NB4 (cell line): ENCODE data around the gene FAT3.

Source experiments
- MYC ChIP-seq: IDR thresholded peaks from 2 replicates; pipeline ENCODE4 v1.6.1; 2011; ENCODE audit warnings: low read depth, low read length
- POLR2A ChIP-seq: IDR thresholded peaks from 2 replicates; pipeline ENCODE4 v1.6.1; 2011; ENCODE audit warnings: mild to moderate bottlenecking; ENCODE audit not compliant: insufficient read length; ENCODE audit errors: extremely low read depth
- TF ChIP-seq, protein P1 (sequence below): IDR thresholded peaks from one replicate; pipeline ENCODE4 v1.5.1; 2012; ENCODE audit warnings: low read depth, low read length
- TF ChIP-seq, protein P2 (sequence below): IDR thresholded peaks from 2 replicates; pipeline ENCODE4 v1.6.1; 2011; ENCODE audit warnings: low read depth, low read length

DNA sequence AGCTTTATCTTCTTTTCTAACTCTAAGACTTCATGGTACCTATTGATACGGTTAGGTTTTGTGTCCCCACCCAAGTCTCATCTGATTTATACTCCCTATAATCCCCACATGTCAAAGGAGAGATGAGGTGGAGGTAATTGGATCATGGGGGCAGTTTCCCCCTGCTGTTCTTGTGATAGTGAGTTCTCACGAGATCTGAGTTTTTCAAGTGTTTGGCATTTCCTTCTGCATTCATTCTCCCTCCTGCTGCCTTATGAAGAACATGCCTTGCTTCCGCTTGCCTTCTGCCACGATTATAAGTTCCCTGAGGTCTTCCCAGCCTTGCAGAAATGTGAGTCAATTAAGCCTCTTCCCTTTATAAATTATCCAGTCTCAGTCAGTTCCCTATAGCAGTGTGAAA is 5.1 kb upstream of the FAT3 start:
- TF ChIP-seq, protein P1, sequence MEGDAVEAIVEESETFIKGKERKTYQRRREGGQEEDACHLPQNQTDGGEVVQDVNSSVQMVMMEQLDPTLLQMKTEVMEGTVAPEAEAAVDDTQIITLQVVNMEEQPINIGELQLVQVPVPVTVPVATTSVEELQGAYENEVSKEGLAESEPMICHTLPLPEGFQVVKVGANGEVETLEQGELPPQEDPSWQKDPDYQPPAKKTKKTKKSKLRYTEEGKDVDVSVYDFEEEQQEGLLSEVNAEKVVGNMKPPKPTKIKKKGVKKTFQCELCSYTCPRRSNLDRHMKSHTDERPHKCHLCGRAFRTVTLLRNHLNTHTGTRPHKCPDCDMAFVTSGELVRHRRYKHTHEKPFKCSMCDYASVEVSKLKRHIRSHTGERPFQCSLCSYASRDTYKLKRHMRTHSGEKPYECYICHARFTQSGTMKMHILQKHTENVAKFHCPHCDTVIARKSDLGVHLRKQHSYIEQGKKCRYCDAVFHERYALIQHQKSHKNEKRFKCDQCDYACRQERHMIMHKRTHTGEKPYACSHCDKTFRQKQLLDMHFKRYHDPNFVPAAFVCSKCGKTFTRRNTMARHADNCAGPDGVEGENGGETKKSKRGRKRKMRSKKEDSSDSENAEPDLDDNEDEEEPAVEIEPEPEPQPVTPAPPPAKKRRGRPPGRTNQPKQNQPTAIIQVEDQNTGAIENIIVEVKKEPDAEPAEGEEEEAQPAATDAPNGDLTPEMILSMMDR: no peak
- TF ChIP-seq POLR2A (no peak), MYC (no peak)
- TF ChIP-seq, protein P2, sequence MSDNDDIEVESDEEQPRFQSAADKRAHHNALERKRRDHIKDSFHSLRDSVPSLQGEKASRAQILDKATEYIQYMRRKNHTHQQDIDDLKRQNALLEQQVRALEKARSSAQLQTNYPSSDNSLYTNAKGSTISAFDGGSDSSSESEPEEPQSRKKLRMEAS: no peak
